SK-N-SH (cell line): ENCODE measurements around the gene NWD2. TPM values are rescaled to one million over a fixed set of nuclear protein-coding genes. Genes with fewer than 3 reads are reported as not detected.

Source experiments
- CTCF ChIA-PET: fragments of 300-600, 350-600 bp; formaldehyde crosslinking; extraction: SDS; loops from one replicate; lab custom pipeline; 2021; lab: Yijun Ruan, JAX
- POLR2A ChIA-PET: fragments of 350-600 bp; sonication (Branson Sonifier 250); formaldehyde crosslinking; extraction: SDS; loops from one replicate; lab custom pipeline; 2020; ENCODE audit warnings: antibody characterized with exemption, inconsistent platforms; lab: Yijun Ruan, JAX
- DNase-seq: peaks from one replicate; pipeline ENCODE4 v3.0.0; 2012
- H2AFZ ChIP-seq: fragments of 200-600 bp; sonication (generic); 2 replicates; pipeline ENCODE4 v1.8.1; 2016; ENCODE audit warnings: antibody characterized with exemption, mild to moderate bottlenecking, low read depth
- H3F3A ChIP-seq: fragments of 200-600 bp; sonication (generic); replicated peaks from 2 replicates; pipeline ENCODE3; 2016; ENCODE audit warnings: antibody characterized with exemption, mild to moderate bottlenecking; ENCODE audit not compliant: insufficient read depth
- H3K27ac ChIP-seq, 2 experiments: fragments of 200-500 bp in 1 of 2; fragments of 200-600 bp in 1 of 2; sonication (Bioruptor generic) in 1 of 2; sonication (generic), shearing (Covaris generic) in 1 of 2; 2 replicates each; pipeline versions ENCODE4 v1.5.1 to v1.6.1; 2014 to 2016; ENCODE audit warnings: low read depth in 2 of 2, inconsistent platforms in 1 of 2, low read length in 1 of 2, mild to moderate bottlenecking in 1 of 2, mixed read lengths in 1 of 2
- H3K27me3 ChIP-seq: fragments of 200-600 bp; sonication (generic), shearing (Covaris generic); 2 replicates; pipeline ENCODE4 v1.6.1; 2016; ENCODE audit warnings: mixed run types; ENCODE audit not compliant: insufficient read depth
- H3K36me3 ChIP-seq, 2 experiments: fragments of 200-500 bp in 1 of 2; fragments of 200-600 bp in 1 of 2; sonication (Bioruptor generic) in 1 of 2; sonication (generic) in 1 of 2; replicated peaks in 1 of 2; 2 replicates each; pipeline versions ENCODE3 to v1.5.1; 2014 to 2016; ENCODE audit warnings: low read length in 1 of 2, mild to moderate bottlenecking in 1 of 2; ENCODE audit not compliant: insufficient read depth in 2 of 2, control insufficient read depth in 1 of 2
- H3K4me1 ChIP-seq, 2 experiments: fragments of 200-500 bp in 1 of 2; fragments of 200-600 bp in 1 of 2; sonication (Bioruptor generic) in 1 of 2; sonication (generic), shearing (Covaris generic) in 1 of 2; 2 replicates each; pipeline versions ENCODE4 v1.5.1 to v1.6.1; 2014 to 2016; ENCODE audit warnings: low read depth in 1 of 2, low read length in 1 of 2, mixed run types in 1 of 2; ENCODE audit not compliant: insufficient read depth in 2 of 2, control insufficient read depth in 1 of 2
- H3K4me2 ChIP-seq: fragments of 200-600 bp; sonication (generic), shearing (Covaris generic); 2 replicates; pipeline ENCODE4 v1.6.1; 2017; ENCODE audit warnings: mixed run types
- H3K4me3 ChIP-seq, 2 experiments: fragments of 200-500 bp in 1 of 2; fragments of 200-600 bp in 1 of 2; sonication (Bioruptor generic) in 1 of 2; sonication (generic), shearing (Covaris generic) in 1 of 2; 2 replicates each; pipeline versions ENCODE4 v1.5.1 to v1.8.1; 2014 to 2016; ENCODE audit warnings: low read depth in 2 of 2, inconsistent platforms in 1 of 2, low read length in 1 of 2, mild to moderate bottlenecking in 1 of 2, mixed read lengths in 1 of 2, moderate library complexity in 1 of 2
- H3K79me2 ChIP-seq: fragments of 200-600 bp; sonication (generic); 2 replicates; pipeline ENCODE4 v1.8.1; 2017; ENCODE audit warnings: mild to moderate bottlenecking; ENCODE audit not compliant: insufficient read depth
- H3K9ac ChIP-seq: fragments of 200-600 bp; sonication (generic); 2 replicates; pipeline ENCODE4 v1.6.1; 2017; ENCODE audit warnings: mixed run types
- H3K9me2 ChIP-seq: fragments of 200-600 bp; sonication (generic); 2 replicates; pipeline ENCODE4 v1.6.1; 2017; ENCODE audit warnings: mixed run types
- H3K9me3 ChIP-seq: fragments of 200-600 bp; sonication (generic); 2 replicates; pipeline ENCODE4 v1.6.1; 2017; ENCODE audit warnings: mixed run types, mild to moderate bottlenecking, moderate library complexity
- H4K20me1 ChIP-seq: fragments of 200-600 bp; sonication (generic); 2 replicates; pipeline ENCODE4 v1.6.1; 2017; ENCODE audit warnings: mild to moderate bottlenecking, mixed run types; ENCODE audit not compliant: insufficient read depth
- CTCF ChIP-seq: fragments of 200-600 bp; sonication (generic); IDR thresholded peaks from 2 replicates; pipeline ENCODE4 v1.6.1; 2017; ENCODE audit warnings: antibody characterized with exemption, mild to moderate bottlenecking, moderate library complexity
- EP300 ChIP-seq, 2 experiments: IDR thresholded peaks; 2 replicates each; pipeline versions ENCODE4 v1.4.0 to v1.6.1; 2012; ENCODE audit warnings: borderline replicate concordance in 1 of 2, low read depth in 1 of 2, low read length in 1 of 2
- GATA2 ChIP-seq: sonication (generic); formaldehyde crosslinking; IDR thresholded peaks from 2 replicates; pipeline ENCODE4 v1.5.0; 2020; ENCODE audit warnings: mild to moderate bottlenecking, missing genetic modification reagents
- NFIC ChIP-seq: IDR thresholded peaks from 2 replicates; pipeline ENCODE4 v1.4.0; 2012; ENCODE audit warnings: borderline replicate concordance
- NRF1 ChIP-seq: IDR thresholded peaks from 2 replicates; pipeline ENCODE4 v1.6.1; 2012; ENCODE audit warnings: low read depth, mild to moderate bottlenecking, low read length
- PBX3 ChIP-seq: IDR thresholded peaks from 2 replicates; pipeline ENCODE4; 2012
- POLR2AphosphoS5 ChIP-seq: IDR thresholded peaks from 2 replicates; pipeline ENCODE4 v1.6.1; 2012; ENCODE audit warnings: low read depth, low read length
- RAD21 ChIP-seq: IDR thresholded peaks from 2 replicates; pipeline ENCODE4 v1.6.1; 2012; ENCODE audit warnings: mild to moderate bottlenecking, low read length
- RCOR1 ChIP-seq: fragments of 150-350 bp; IDR thresholded peaks from 2 replicates; pipeline ENCODE4 v1.6.1; 2017; ENCODE audit warnings: antibody characterized with exemption, low read length
- REST ChIP-seq: IDR thresholded peaks from 2 replicates; pipeline ENCODE4 v1.6.1; 2012; ENCODE audit warnings: mild to moderate bottlenecking, low read depth, low read length, moderate library complexity
- RFX5 ChIP-seq: IDR thresholded peaks from 2 replicates; pipeline ENCODE4 v1.6.1; 2012; ENCODE audit warnings: mild to moderate bottlenecking, improper control_type of control experiment, low read length
- SIN3A ChIP-seq: IDR thresholded peaks from 2 replicates; pipeline ENCODE4 v1.6.1; 2012; ENCODE audit warnings: low read depth, mild to moderate bottlenecking, low read length, moderate library complexity, borderline replicate concordance
- TAF1 ChIP-seq: IDR thresholded peaks from 2 replicates; pipeline ENCODE4 v1.6.1; 2012; ENCODE audit warnings: low read depth, mild to moderate bottlenecking, low read length, moderate library complexity, borderline replicate concordance
- USF1 ChIP-seq: IDR thresholded peaks from 2 replicates; pipeline ENCODE4 v1.4.0; 2012; ENCODE audit warnings: low read depth, borderline replicate concordance
- YY1 ChIP-seq: IDR thresholded peaks from 2 replicates; pipeline ENCODE4 v1.4.0; 2012; ENCODE audit warnings: low read depth, mild to moderate bottlenecking
- ZBTB33 ChIP-seq: IDR thresholded peaks from 2 replicates; pipeline ENCODE4 v1.4.0; 2012; ENCODE audit warnings: low read depth, borderline replicate concordance
- WGBS: methylation state at CpG from one replicate; pipeline ENCODE4 v1.1.6; 2017; ENCODE audit warnings: low lambda C conversion rate; 5-methylcytosine and 5-hydroxymethylcytosine counted together
- polyA plus RNA-seq, 3 experiments: library from polyadenylated mRNA; depleted of rRNA; stranded (reverse); fragments of >200 nt; gene quantifications; 2 replicates each; pipeline ENCODE4 v1.2.3, GENCODE V29; 2012

The NWD2 gene
- polyA plus RNA-seq, 1 of the 3 experiments (the other 2 are of a cell fraction), result not detected

GRCh38 chr4:37469286-37469685, 224.7 kb downstream of the NWD2 start:
- H3K27ac ChIP-seq, result no peak overlapping the region
- no peak overlapping the region for H2AFZ ChIP-seq
- 3% methylated on average over 2 of the region's 2 CpGs for WGBS
- no peak for DNase-seq
- POLR2A ChIA-PET, result no interaction called here
- no peaks in the 10 kb centered on the region for H3K9me3 ChIP-seq
- no peak overlapping the region for H3K4me2 ChIP-seq
- CTCF ChIA-PET, result no interaction called here
- no peaks in the 10 kb centered on the region for H3F3A ChIP-seq
- TF ChIP-seq PBX3 (no peak), POLR2AphosphoS5 (no peak), ZBTB33 (no peak), SIN3A (no peak), RCOR1 (no peak), CTCF (no peak), USF1 (no peak), RAD21 (no peak), TAF1 (no peak), YY1 (no peak), EP300 (IDR thresholded peaks at IDR 0.05; ENCODE audit: borderline replicate concordance in 1 of 2, low read depth in 1 of 2, low read length in 1 of 2) (no peak), RFX5 (no peak), REST (no peak), NFIC (no peak), NRF1 (no peak), GATA2 (no peak)
- H3K79me2 ChIP-seq, result no peaks in the 10 kb centered on the region
- no peaks in the 10 kb centered on the region for H3K9me2 ChIP-seq
- H3K36me3 ChIP-seq, result no peaks in the 10 kb centered on the region
- H3K4me1 ChIP-seq, result no peaks in the 10 kb centered on the region
- no peaks in the 10 kb centered on the region for H4K20me1 ChIP-seq
- H3K27me3 ChIP-seq, result no peaks in the 10 kb centered on the region
- no peak overlapping the region for H3K4me3 ChIP-seq
- H3K9ac ChIP-seq, result no peak overlapping the region
